GM12865 (cell line): ENCODE measurements around the gene DNAH7.

Experiments
- DNase-seq: peaks from one replicate; pipeline ENCODE4 v3.0.0; 2010; ENCODE audit warnings: low read depth
- H3K4me3 ChIP-seq: 2 replicates; pipeline ENCODE4 v1.5.1; 2011; ENCODE audit warnings: mild to moderate bottlenecking, low read depth, low read length, control low read depth
- CTCF ChIP-seq: IDR thresholded peaks from 2 replicates; pipeline ENCODE4 v1.5.1; 2011; ENCODE audit warnings: low read length, control low read depth, low read depth, inconsistent platforms; ENCODE audit not compliant: insufficient read depth; ENCODE audit errors: missing control alignments

DNAH7 gene

GRCh38 chr2:195984923-195985726, 83.5 kb downstream of the DNAH7 start:
- no peak overlapping the region for H3K4me3 ChIP-seq
- no peak for TF ChIP-seq CTCF
- DNase-seq = no peak

- H3K4me3 ChIP-seq = no peak overlapping the region
- DNase-seq = no peak
- no peak for TF ChIP-seq CTCF
Measured at GRCh38 chr2:195967336-195967735, 101.3 kb downstream of the DNAH7 start.

DNA sequence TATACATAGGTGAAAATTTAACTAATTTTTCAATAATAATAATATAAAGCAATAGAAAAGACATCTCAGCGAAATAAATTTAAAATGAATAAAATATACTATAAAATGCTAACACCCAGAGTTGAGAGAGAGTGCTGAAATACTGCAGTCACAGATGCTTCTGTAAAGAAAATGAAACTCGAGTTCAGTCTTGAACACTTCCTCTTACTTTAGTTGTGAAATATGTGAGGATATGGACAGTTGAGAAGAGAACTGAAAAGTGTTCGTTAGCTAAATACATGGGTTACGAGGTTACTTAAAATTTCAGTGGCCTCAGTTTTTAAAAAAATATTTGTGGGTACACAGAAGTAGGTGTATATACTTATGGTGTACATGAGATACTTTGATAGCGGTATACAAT, 106.8 kb downstream of the DNAH7 start:
- H3K4me3 ChIP-seq = no peak overlapping the region
- TF ChIP-seq CTCF = no peak
- peak; percentile 50 for DNase-seq

DNA sequence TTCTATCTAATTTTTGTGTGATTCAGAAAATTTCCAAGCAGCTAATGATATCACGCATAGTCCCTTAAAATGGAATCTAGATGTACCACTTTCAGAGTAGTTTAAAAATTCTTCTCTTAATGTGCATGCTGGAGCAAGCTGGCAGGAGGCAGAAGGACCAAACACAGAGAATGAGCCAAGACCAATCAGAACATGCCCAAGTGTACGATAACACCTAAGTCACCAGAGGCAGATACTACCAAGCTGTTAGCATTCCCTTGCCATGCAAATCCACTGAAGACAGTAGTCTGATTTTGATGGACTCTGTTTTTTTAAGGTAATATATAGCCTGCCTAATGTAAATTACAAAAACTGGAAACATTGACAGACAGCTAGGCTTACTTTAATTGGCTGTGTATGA, 109.3 kb downstream of the DNAH7 start:
- no peak overlapping the region for H3K4me3 ChIP-seq
- DNase-seq = no peak
- TF ChIP-seq CTCF = no peak

GRCh38 chr2:195956725-195957124, 111.9 kb downstream of the DNAH7 start:
- no peak for TF ChIP-seq CTCF
- no peak overlapping the region for H3K4me3 ChIP-seq
- DNase-seq = no peak

DNA sequence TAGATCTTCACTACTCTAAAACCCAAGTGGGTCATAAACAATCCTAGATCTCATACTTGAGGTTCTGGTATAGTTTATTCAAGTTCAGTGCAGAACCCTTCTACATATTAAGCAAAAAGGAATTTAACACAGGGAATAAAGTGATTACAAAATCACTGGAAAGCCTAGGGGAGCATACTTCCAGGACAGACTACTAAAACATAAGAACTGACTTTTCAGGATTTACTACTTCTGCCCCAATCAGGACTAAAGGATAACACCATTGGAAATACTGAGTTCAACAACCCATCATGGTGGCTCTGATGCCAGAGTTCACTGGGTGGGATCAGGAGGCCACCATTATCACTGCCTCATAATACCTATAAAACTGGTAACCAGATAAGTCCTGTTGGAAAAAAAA, 123.6 kb downstream of the DNAH7 start:
- no peak for DNase-seq
- no peak for TF ChIP-seq CTCF
- no peak overlapping the region for H3K4me3 ChIP-seq

GRCh38 chr2:195937176-195937575, 131.5 kb downstream of the DNAH7 start:
- no peak for DNase-seq
- no peak overlapping the region for H3K4me3 ChIP-seq
- TF ChIP-seq CTCF = no peak
